ENCODE results near the gene RASAL2. TPM values are rescaled to one million over a fixed set of nuclear protein-coding genes. Genes with fewer than 3 reads are reported as not detected.

RASAL2 gene
- total RNA-seq, 3 donors from 2014 or later (not counting 1 experiment from before 2014, with no cell fraction given) = 0.16 to 0.23 TPM; not detected in 1

GRCh38 chr1:178094739-178095645, 1.1 kb downstream of the RASAL2 start:
- H3K4me1 ChIP-seq (ENCODE audit: control insufficient read depth, insufficient read depth, low read length) = peaks cover 11% of the 10 kb centered on the region
- Mint-ChIP-seq H3K4me1 (peaks cover 5 to 7% of the 10 kb centered on the region in 2 donors), H3K36me3 (peaks cover 7% of the 10 kb centered on the region), H3K9me3 (peaks cover 0 to 2% of the 10 kb centered on the region in 2 donors), H3K27me3 (ENCODE audit: low read depth in 2 of 2) (peaks cover 29 to 60% of the 10 kb centered on the region in 2 donors), H3K27ac (no peak overlapping the region), H3K4me3 (peak overlapping the region; percentile 25)
- H3K4me3 ChIP-seq (ENCODE audit: low read length) = no peak overlapping the region
- H3K9me3 ChIP-seq (ENCODE audit: control insufficient read depth, insufficient read depth, low read length) = no peaks in the 10 kb centered on the region
- no peak for ATAC-seq
- no peak for TF ChIP-seq CTCF (IDR thresholded peaks at IDR 0.05)
- no peak for DNase-seq
- intact Hi-C loops (cut with micrococcal nuclease) = no loop called here
- H3K27me3 ChIP-seq (ENCODE audit: control insufficient read depth, insufficient read depth, low read length) = peaks cover 25% of the 10 kb centered on the region
- 14% methylated on average over 11 of the region's 11 CpGs for WGBS (ENCODE audit: insufficient coverage)
- no peaks in the 10 kb centered on the region for H3K36me3 ChIP-seq (ENCODE audit: control insufficient read depth, insufficient read depth, low read length)
- no peak overlapping the region for H3K27ac ChIP-seq (ENCODE audit: low read length)

GRCh38 chr1:178096421-178096820, 2.5 kb downstream of the RASAL2 start:
- peaks cover 23 to 50% of the 10 kb centered on the region in 2 donors for H3K27me3 Mint-ChIP-seq (ENCODE audit: low read depth in 2 of 2)
- ATAC-seq = no peak

GRCh38 chr1:178098262-178098661, 4.4 kb downstream of the RASAL2 start:
- Mint-ChIP-seq H3K9me3 (peaks cover 5 to 6% of the 10 kb centered on the region in 2 donors), H3K36me3 (peaks cover 7% of the 10 kb centered on the region), H3K4me3 (no peak overlapping the region), H3K4me1 (peaks cover 2 to 4% of the 10 kb centered on the region in 2 donors), H3K27ac (no peak overlapping the region), H3K27me3 (ENCODE audit: low read depth in 2 of 2) (peaks cover 15 to 38% of the 10 kb centered on the region in 2 donors)
- WGBS (ENCODE audit: insufficient coverage) = 90% methylated on average over 3 of the region's 3 CpGs
- peaks cover 20% of the 10 kb centered on the region for H3K27me3 ChIP-seq (ENCODE audit: control insufficient read depth, insufficient read depth, low read length)
- no peaks in the 10 kb centered on the region for H3K36me3 ChIP-seq (ENCODE audit: control insufficient read depth, insufficient read depth, low read length)
- H3K4me3 ChIP-seq (ENCODE audit: low read length) = no peak overlapping the region
- H3K4me1 ChIP-seq (ENCODE audit: control insufficient read depth, insufficient read depth, low read length) = peaks cover 7% of the 10 kb centered on the region
- intact Hi-C loops (cut with micrococcal nuclease) = no loop called here
- no peak overlapping the region for H3K27ac ChIP-seq (ENCODE audit: low read length)
- no peaks in the 10 kb centered on the region for H3K9me3 ChIP-seq (ENCODE audit: control insufficient read depth, insufficient read depth, low read length)
- DNase-seq = no peak
- ATAC-seq = no peak
- no peak for TF ChIP-seq CTCF (IDR thresholded peaks at IDR 0.05)

More at GRCh38 chr1:178096421-178096820, 2.5 kb downstream of the RASAL2 start:
- Mint-ChIP-seq H3K4me1 (peaks cover 5 to 7% of the 10 kb centered on the region in 2 donors), H3K9me3 (peaks cover 2 to 8% of the 10 kb centered on the region in 2 donors), H3K36me3 (peaks cover 7% of the 10 kb centered on the region), H3K27ac (no peak overlapping the region), H3K4me3 (no peak overlapping the region)
- no peaks in the 10 kb centered on the region for H3K36me3 ChIP-seq (ENCODE audit: control insufficient read depth, insufficient read depth, low read length)
- TF ChIP-seq CTCF (IDR thresholded peaks at IDR 0.05) = no peak
- H3K9me3 ChIP-seq (ENCODE audit: control insufficient read depth, insufficient read depth, low read length) = no peaks in the 10 kb centered on the region
- H3K27me3 ChIP-seq (ENCODE audit: control insufficient read depth, insufficient read depth, low read length) = peaks cover 25% of the 10 kb centered on the region
- no peak for DNase-seq
- H3K4me1 ChIP-seq (ENCODE audit: control insufficient read depth, insufficient read depth, low read length) = peaks cover 11% of the 10 kb centered on the region
- H3K27ac ChIP-seq (ENCODE audit: low read length) = no peak overlapping the region
- WGBS (ENCODE audit: insufficient coverage) = 80% methylated on average over 2 of the region's 3 CpGs
- intact Hi-C loops (cut with micrococcal nuclease) = no loop called here
- no peak overlapping the region for H3K4me3 ChIP-seq (ENCODE audit: low read length)

Measured in natural killer cell (primary cell).